ENCODE data around the gene VEZF1. TPM values are rescaled to one million over a fixed set of nuclear protein-coding genes. Genes with fewer than 3 reads are reported as not detected.

VEZF1 gene
- total RNA-seq, 1 experiment from 2014 or later, result 78.1 TPM

- ChIA-PET CTCF (no interaction called here), POLR2A (ENCODE audit: unreplicated experiment) (no interaction called here)
- intact Hi-C loops (cut with micrococcal nuclease), result no loop called here
- Histone ChIP-seq H3K9ac (ENCODE audit: low read length) (no peak overlapping the region), H3K27ac (ENCODE audit: low read length) (no peak overlapping the region), H3F3A (ENCODE audit: low read length, unreplicated experiment) (peaks cover 18% of the 10 kb centered on the region), H3K4me3 (ENCODE audit: low read length) (no peak overlapping the region), H3K36me3 (ENCODE audit: low read depth, low read length) (no peaks in the 10 kb centered on the region), H3K27me3 (ENCODE audit: low read length) (no peaks in the 10 kb centered on the region), H3K4me1 (ENCODE audit: insufficient read depth, low read length) (peaks cover 76% of the 10 kb centered on the region), H3K4me2 (ENCODE audit: low read length) (no peak overlapping the region), H2AFZ (ENCODE audit: low read length) (no peak overlapping the region), H3K79me2 (ENCODE audit: low read length) (peaks cover 83% of the 10 kb centered on the region), H3K9me2 (replicated peaks; ENCODE audit: low read length) (no peaks in the 10 kb centered on the region), H4K20me1 (ENCODE audit: low read length) (no peaks in the 10 kb centered on the region), H3K9me3 (ENCODE audit: low read length) (no peaks in the 10 kb centered on the region)
- ATAC-seq (no peak), DNase-seq (no peak)
- TF ChIP-seq EZH2phosphoT487 (IDR thresholded peaks at IDR 0.05; ENCODE audit: borderline replicate concordance, low read length) (no peak), EZH2 (IDR thresholded peaks at IDR 0.05; ENCODE audit: low read length, unreplicated experiment) (no peak), CTCF (conservative IDR thresholded peaks at IDR 0.05; ENCODE audit: low read depth, low read length) (no peak)
- no TSS peak for BruUV-seq (replicated peaks)
Observed at GRCh38 chr17:57944908-57945307, 43.1 kb downstream of the VEZF1 start.

- TF ChIP-seq CTCF (conservative IDR thresholded peaks at IDR 0.05; ENCODE audit: low read depth, low read length) (no peak), EZH2 (IDR thresholded peaks at IDR 0.05; ENCODE audit: low read length, unreplicated experiment) (no peak), EZH2phosphoT487 (IDR thresholded peaks at IDR 0.05; ENCODE audit: borderline replicate concordance, low read length) (no peak)
- no peaks in the 10 kb centered on the region for H3K9me3 ChIP-seq (ENCODE audit: low read length)
- H3K4me1 ChIP-seq (ENCODE audit: insufficient read depth, low read length), result peaks cover 69% of the 10 kb centered on the region
- no peak overlapping the region for H2AFZ ChIP-seq (ENCODE audit: low read length)
- peaks cover 92% of the 10 kb centered on the region for H3K79me2 ChIP-seq (ENCODE audit: low read length)
- H3K27ac ChIP-seq (ENCODE audit: low read length), result peak overlapping the region; percentile 78
- CTCF ChIA-PET, result interaction anchor here (0.6 to 1.0 kb wide), 4 partner anchors 8 to 56 kb away, joined by 3 to 8 read pairs (median 4); partner anchors contain the start of gene CUEDC1
- H3K36me3 ChIP-seq (ENCODE audit: low read depth, low read length), result no peaks in the 10 kb centered on the region
- no TSS peak for BruUV-seq (replicated peaks)
- DNase-seq (no peak), ATAC-seq (no peak)
- H3K9me2 ChIP-seq (replicated peaks; ENCODE audit: low read length), result no peaks in the 10 kb centered on the region
- intact Hi-C loops (cut with micrococcal nuclease), result no loop called here
- H4K20me1 ChIP-seq (ENCODE audit: low read length), result no peaks in the 10 kb centered on the region
- H3K9ac ChIP-seq (ENCODE audit: low read length), result peak overlapping the region; percentile 19
- POLR2A ChIA-PET (ENCODE audit: unreplicated experiment), result interaction anchor here (0.6 to 1.0 kb wide), 4 partner anchors 9 to 139 kb away, joined by 3 to 6 read pairs (median 4); no protein-coding TSS in a partner anchor
- peaks cover 8% of the 10 kb centered on the region for H3F3A ChIP-seq (ENCODE audit: low read length, unreplicated experiment)
- H3K4me2 ChIP-seq (ENCODE audit: low read length), result peak overlapping the region; percentile 30
- H3K4me3 ChIP-seq (ENCODE audit: low read length), result no peak overlapping the region
- H3K27me3 ChIP-seq (ENCODE audit: low read length), result no peaks in the 10 kb centered on the region
Observed at GRCh38 chr17:57943645-57944044, 44.4 kb downstream of the VEZF1 start.

- no peak overlapping the region for H3K4me3 ChIP-seq (ENCODE audit: low read length)
- no peaks in the 10 kb centered on the region for H3K27me3 ChIP-seq (ENCODE audit: low read length)
- H3K9me2 ChIP-seq (replicated peaks; ENCODE audit: low read length), result no peaks in the 10 kb centered on the region
- intact Hi-C loops (cut with micrococcal nuclease), result no loop called here
- TF ChIP-seq CTCF (conservative IDR thresholded peaks at IDR 0.05; ENCODE audit: low read depth, low read length) (no peak), EZH2phosphoT487 (IDR thresholded peaks at IDR 0.05; ENCODE audit: borderline replicate concordance, low read length) (no peak), EZH2 (IDR thresholded peaks at IDR 0.05; ENCODE audit: low read length, unreplicated experiment) (no peak)
- peak overlapping the region; percentile 30 for H3K4me2 ChIP-seq (ENCODE audit: low read length)
- H3K36me3 ChIP-seq (ENCODE audit: low read depth, low read length), result no peaks in the 10 kb centered on the region
- H3K79me2 ChIP-seq (ENCODE audit: low read length), result peaks cover 94% of the 10 kb centered on the region
- H3F3A ChIP-seq (ENCODE audit: low read length, unreplicated experiment), result peaks cover 4% of the 10 kb centered on the region
- no peaks in the 10 kb centered on the region for H3K9me3 ChIP-seq (ENCODE audit: low read length)
- BruUV-seq (replicated peaks), result no TSS peak
- peaks cover 68% of the 10 kb centered on the region for H3K4me1 ChIP-seq (ENCODE audit: insufficient read depth, low read length)
- CTCF ChIA-PET, result interaction anchor here (0.6 to 1.0 kb wide), 4 partner anchors 8 to 56 kb away, joined by 3 to 4 read pairs (median 4); partner anchors contain the start of gene CUEDC1
- no peak overlapping the region for H2AFZ ChIP-seq (ENCODE audit: low read length)
- peak; percentile 44 for ATAC-seq
- H3K27ac ChIP-seq (ENCODE audit: low read length), result peak overlapping the region; percentile 78
- peak; percentile 83 for DNase-seq
- H3K9ac ChIP-seq (ENCODE audit: low read length), result peak overlapping the region; percentile 19
- no peaks in the 10 kb centered on the region for H4K20me1 ChIP-seq (ENCODE audit: low read length)
- POLR2A ChIA-PET (ENCODE audit: unreplicated experiment), result interaction anchor here (0.6 to 1.0 kb wide), 4 partner anchors 8 to 409 kb away, joined by 3 to 6 read pairs (median 4); partner anchors contain the start of gene SUPT4H1
Observed at GRCh38 chr17:57943140-57943539, 44.9 kb downstream of the VEZF1 start.
